ENCODE data around the gene C5orf63.
"Not testable (repeated sequence)": the region's sequence is repeated elsewhere in the genome, so short reads cannot be mapped to it uniquely, and the experiment has no call there.

The C5orf63 gene

DNA sequence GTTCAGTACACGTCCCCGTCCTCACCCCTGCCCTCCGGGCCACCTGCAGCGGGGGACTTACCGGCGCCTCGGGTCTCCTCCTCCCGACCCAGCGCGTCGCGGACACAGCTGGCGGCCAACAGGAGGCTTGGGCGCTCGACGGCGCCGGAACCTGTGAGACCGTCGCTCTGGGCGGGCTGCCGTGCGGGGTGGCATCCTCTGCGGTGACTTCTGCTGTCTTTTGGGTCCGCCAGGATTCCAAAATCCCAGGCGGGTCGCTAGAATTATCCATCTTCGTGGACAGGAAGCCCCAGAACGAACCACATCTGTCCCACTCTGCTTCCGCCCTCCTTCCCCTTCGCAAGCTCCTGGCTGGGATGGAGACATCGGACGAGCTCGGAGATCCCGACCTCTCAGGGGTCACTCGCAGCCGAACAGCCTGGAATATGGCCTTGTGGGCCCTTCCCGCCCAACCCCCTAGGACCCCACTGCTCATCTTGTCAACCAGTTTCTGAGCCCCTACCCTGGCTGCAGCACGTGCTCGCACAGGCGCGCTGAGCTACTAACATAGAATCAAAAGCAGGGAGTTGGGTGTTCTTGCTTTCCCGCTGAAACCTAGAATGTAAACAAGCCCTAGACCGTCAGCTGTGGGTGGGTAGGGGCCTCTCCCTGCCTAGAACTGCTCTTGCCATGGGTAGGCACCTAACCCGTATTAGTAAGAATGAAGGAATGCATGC lies 42.0 kb downstream of the C5orf63 start:
- peaks cover 19% of the 10 kb centered on the region for H3K4me1 Mint-ChIP-seq
- peak overlapping the region; percentile 92 for H3K4me3 Mint-ChIP-seq
- no peaks in the 10 kb centered on the region for H3K9me3 Mint-ChIP-seq
- DNase-seq (ENCODE audit: low spot score in 2 of 2) (no peak), ATAC-seq (ENCODE audit: low read depth) (peak; percentile 5)
- H3K27me3 Mint-ChIP-seq, result no peaks in the 10 kb centered on the region
- no peaks in the 10 kb centered on the region for H3K36me3 Mint-ChIP-seq
- peak overlapping the region; percentile 83 for H3K27ac Mint-ChIP-seq

DNA sequence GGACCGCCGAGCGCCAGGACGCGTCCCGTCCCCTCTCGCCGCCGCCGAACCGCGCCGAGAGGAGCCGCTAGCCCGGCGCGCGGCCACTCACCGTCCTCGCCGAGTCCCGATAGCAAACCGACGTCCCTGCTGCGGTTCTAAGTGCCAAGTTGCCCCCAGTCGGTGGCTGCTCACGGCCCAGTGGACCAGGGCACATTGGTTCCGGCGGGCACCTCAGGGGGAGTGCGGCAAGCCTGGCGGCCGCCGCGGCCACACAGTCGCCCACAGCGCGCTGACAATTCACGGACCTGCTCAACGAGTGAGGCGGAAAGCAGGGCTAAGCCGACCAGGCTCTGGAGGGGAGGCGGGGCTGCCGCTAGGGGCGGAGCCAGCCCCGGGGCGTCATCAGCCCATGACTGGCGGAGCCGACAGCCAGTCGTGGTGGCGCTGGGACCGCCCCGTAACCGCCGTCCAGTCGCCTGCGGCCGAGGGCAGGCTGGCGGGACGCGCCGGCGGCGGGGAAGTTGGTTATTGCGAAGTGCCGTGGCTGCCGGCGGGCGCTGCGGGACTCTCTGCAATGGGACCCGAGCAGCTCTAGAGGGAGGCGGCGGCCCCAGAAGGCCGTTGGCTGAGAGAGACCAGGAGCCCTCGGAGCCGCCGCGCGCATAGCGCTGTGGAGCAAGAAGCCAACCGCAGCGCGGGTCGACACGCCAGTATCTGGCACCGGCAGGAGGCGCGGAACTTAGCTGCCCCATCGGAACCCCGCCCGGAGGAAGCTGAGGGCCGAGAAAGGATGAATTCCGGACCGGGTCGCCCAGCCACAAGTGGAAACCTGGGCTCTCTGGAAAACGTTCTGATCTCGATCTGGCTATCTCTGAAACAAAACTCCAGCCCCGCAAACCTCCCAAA lies 42.8 kb downstream of the C5orf63 start, which contains the start of gene MARCHF3:
MARCHF3 (minus strand) TSS at position 300 of the 888 bp plus-strand sequence. CDS start 112,387 bp downstream, outside the sequence.
- H3K27ac Mint-ChIP-seq, result peak within 1 kb of the TSS; percentile 83
- no peaks in the 10 kb centered on the region for H3K36me3 Mint-ChIP-seq
- no peaks in the 10 kb centered on the region for H3K27me3 Mint-ChIP-seq
- no peaks in the 10 kb centered on the region for H3K9me3 Mint-ChIP-seq
- H3K4me3 Mint-ChIP-seq, result peak within 1 kb of the TSS; percentile 92
- DNase-seq (ENCODE audit: low spot score in 2 of 2) (peak; percentile 96 to 97), ATAC-seq (ENCODE audit: low read depth) (peak; percentile 90)
- H3K4me1 Mint-ChIP-seq, result peaks cover 22% of the 10 kb centered on the region

DNA sequence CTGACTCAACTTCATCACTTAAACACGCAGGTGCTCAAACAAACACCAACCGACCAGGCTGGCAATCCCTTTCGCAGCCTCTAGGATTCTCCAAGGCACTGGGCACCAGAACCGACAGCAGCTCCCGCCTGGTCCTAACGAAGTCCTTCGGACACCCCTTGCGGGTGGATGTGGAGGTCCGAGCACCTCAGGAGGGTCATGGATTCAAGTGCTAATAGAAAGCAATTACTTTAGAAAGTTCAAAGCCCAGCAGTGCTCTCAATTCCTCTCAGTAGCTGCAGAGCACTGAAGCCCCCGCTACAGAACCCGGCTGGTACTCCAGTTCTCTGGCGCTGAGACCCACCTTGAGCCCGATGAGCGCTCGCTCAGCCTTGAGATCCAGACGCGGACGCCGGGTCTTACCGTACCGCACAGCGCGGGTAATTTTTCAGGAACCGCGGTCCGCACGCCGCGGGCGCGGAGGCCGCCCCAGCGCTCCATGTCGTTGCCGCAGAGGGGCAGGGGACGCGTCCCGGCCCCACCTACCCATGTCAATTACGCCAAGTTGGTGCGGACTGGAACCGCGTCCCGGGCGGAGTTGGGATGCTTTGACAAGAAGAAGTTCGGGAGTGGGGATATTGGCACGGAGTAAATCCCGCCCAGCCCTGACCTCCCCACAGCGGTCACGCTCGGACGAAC lies 43.6 kb downstream of the C5orf63 start:
- Mint-ChIP-seq H3K4me1 (peaks cover 23% of the 10 kb centered on the region), H3K36me3 (no peaks in the 10 kb centered on the region), H3K27ac (peak overlapping the region; percentile 83), H3K27me3 (no peaks in the 10 kb centered on the region), H3K9me3 (no peaks in the 10 kb centered on the region), H3K4me3 (peak overlapping the region; percentile 92)
- DNase-seq (ENCODE audit: low spot score in 2 of 2) (peak; percentile 30 to 56), ATAC-seq (ENCODE audit: low read depth) (peak; percentile 4)

DNA sequence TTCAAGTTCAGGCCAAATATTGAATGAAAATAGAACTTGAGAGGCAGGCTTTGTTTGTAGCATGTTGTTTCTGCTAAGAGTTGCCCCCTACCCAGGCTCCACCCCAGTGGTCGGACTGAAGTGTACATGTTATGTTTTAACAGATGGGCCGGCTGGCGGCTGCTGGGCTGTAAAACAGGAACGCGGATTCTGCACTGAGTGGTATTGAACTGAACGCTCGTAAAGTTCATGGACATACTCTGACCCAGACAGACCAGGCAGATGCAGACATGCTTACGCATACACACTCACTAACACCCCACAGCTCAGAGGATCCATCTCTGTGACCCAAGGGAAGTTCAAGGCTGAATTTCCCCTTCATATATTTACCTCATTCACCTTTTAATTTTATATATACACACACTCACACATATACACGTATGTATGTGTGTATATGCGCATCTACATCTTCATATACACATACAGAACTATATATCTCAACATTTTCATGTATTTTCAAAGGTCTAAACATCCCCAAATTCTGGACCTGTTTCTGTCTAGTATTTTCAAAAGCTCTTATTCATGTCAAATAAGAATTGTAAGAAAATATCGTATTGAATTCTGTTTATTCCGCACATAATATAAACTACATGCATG lies 44.4 kb downstream of the C5orf63 start:
- H3K4me1 Mint-ChIP-seq, result peaks cover 27% of the 10 kb centered on the region
- H3K27me3 Mint-ChIP-seq, result no peaks in the 10 kb centered on the region
- no peaks in the 10 kb centered on the region for H3K9me3 Mint-ChIP-seq
- peak overlapping the region; percentile 92 for H3K4me3 Mint-ChIP-seq
- DNase-seq (ENCODE audit: low spot score in 2 of 2) (no peak), ATAC-seq (ENCODE audit: low read depth) (no peak)
- no peaks in the 10 kb centered on the region for H3K36me3 Mint-ChIP-seq
- peak overlapping the region; percentile 7 for H3K27ac Mint-ChIP-seq

DNA sequence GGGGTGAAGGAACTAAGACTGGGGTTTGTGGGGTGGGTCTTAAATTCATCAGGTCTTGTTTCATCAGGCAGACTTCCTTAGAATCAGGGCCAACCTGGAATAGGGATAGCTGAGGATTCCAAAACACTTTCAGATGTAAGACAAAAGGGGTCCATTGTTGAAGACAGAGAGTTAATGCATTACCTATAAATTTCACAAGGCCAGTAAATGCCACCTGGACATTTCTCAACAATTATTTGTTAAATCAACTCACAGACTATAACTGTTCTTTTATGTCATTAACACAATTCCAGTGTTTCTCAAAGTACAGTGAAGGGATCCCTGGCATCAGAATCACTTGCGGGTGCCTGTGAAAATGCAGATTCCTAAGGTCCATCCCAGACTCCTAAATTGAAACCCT lies 45.8 kb downstream of the C5orf63 start:
- no peaks in the 10 kb centered on the region for H3K9me3 Mint-ChIP-seq
- H3K4me3 Mint-ChIP-seq, result no peak overlapping the region
- no peaks in the 10 kb centered on the region for H3K27me3 Mint-ChIP-seq
- H3K27ac Mint-ChIP-seq, result no peak overlapping the region
- H3K36me3 Mint-ChIP-seq, result no peaks in the 10 kb centered on the region
- DNase-seq (ENCODE audit: low spot score in 2 of 2) (no peak), ATAC-seq (ENCODE audit: low read depth) (no peak)
- H3K4me1 Mint-ChIP-seq, result peaks cover 30% of the 10 kb centered on the region

DNA sequence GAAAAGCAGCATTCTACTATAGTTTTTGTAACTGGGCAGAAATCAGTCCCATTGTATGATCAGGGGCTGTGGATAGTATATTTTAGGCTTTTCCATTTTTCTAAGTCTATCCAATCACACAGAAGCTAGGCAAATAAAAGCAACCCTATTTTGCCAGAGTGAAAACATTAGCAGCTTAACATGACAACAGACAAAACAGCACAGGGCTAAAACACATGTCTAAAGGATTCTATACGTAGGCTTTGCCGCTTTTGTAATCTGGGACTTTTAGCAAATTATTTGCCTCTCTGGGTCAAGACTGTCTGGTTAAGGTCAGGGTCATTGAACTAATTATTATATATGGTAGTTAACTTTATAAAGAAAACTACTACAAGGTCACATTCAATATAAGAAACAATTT lies 47.1 kb downstream of the C5orf63 start:
- peaks cover 32% of the 10 kb centered on the region for H3K4me1 Mint-ChIP-seq

DNA sequence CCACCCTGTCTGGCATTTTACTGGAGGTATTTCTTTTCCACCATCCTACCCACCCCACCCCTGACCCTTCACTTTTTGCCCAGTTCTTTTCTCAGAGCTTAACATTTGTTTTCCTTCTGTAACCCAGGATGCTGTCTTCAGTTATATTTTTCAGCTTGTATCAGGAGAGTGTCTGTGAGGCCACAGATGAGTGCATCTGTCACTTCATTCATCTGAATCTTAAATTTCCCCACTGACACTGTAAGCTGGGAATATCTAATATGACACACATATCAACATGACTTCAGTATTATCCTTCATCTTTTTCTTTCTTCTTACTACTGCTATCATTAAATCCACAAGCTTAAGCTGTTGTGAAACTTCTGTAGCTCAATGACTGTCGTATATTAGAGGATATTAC lies 47.8 kb downstream of the C5orf63 start:
- peaks cover 32% of the 10 kb centered on the region for H3K4me1 Mint-ChIP-seq
- H3K36me3 Mint-ChIP-seq, result no peaks in the 10 kb centered on the region
- no peaks in the 10 kb centered on the region for H3K27me3 Mint-ChIP-seq
- H3K9me3 Mint-ChIP-seq, result no peaks in the 10 kb centered on the region
- ATAC-seq (ENCODE audit: low read depth) (no peak), DNase-seq (ENCODE audit: low spot score in 2 of 2) (no peak)
- no peak overlapping the region for H3K4me3 Mint-ChIP-seq
- H3K27ac Mint-ChIP-seq, result peak overlapping the region; percentile 4

More for the DNA sequence above, 47.1 kb downstream of the C5orf63 start:
- H3K27me3 Mint-ChIP-seq, result no peaks in the 10 kb centered on the region
- no peaks in the 10 kb centered on the region for H3K9me3 Mint-ChIP-seq
- H3K27ac Mint-ChIP-seq, result peak overlapping the region; percentile 4
- no peaks in the 10 kb centered on the region for H3K36me3 Mint-ChIP-seq
- no peak overlapping the region for H3K4me3 Mint-ChIP-seq
- no peak for DNase-seq (ENCODE audit: low spot score in 2 of 2)
- ATAC-seq (ENCODE audit: low read depth), result no peak

DNA sequence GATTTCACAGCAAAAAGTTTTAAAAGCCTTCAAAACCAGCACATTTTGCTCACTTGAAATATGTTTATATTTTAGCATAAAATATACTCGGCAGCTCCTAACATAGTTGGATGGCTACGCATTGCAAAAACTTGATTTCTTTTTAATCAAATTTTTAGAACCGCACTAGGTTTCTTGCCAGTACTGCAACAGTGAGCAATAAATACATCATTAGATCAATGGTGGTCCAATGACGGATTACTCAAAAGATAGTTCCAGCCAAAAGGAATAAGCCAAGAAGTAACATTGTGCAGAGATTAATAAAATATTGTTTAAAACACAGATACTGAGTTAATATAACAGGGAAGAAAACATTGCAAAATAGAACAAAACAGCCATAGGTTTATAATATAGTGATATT lies 48.5 kb downstream of the C5orf63 start:
- no peaks in the 10 kb centered on the region for H3K9me3 Mint-ChIP-seq
- no peak overlapping the region for H3K27ac Mint-ChIP-seq
- DNase-seq (ENCODE audit: low spot score in 2 of 2) (no peak), ATAC-seq (ENCODE audit: low read depth) (no peak)
- H3K4me3 Mint-ChIP-seq, result no peak overlapping the region
- no peaks in the 10 kb centered on the region for H3K36me3 Mint-ChIP-seq
- no peaks in the 10 kb centered on the region for H3K27me3 Mint-ChIP-seq
- H3K4me1 Mint-ChIP-seq, result peaks cover 36% of the 10 kb centered on the region

DNA sequence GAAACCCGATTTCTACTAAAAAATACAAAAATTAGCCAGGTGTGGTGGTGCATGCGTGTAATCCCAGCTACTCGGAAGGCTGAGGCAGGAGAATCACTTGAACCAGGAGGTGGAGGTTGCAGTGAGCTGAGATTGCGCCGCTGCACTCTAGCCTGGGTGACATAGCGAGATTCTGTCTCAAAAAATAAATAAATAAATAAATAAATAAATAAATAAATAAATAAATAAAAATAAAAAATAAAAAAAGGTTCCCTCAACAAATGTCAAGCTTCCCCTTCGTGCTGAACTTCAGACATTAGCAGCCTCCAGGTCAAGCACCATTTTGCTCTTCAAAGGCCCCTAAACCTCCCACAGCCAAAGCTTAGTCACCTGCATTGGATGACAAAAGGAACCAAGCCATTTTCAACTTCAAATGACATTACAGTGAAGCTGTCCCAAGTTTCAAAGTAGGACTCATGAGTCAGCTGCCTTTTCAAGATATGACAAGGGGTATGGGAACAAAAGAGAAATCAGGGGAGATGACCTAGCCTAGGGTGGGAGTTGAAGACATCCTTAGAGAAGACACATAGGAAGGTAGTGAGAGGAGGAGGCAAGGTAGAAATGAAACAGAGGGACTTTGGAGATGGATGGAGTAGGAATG lies 49.6 kb downstream of the C5orf63 start:
- Mint-ChIP-seq H3K4me1 (peaks cover 32% of the 10 kb centered on the region), H3K27ac (peak overlapping the region; percentile 4)
- ATAC-seq (ENCODE audit: low read depth); H3K9me3 Mint-ChIP-seq; H3K4me3 Mint-ChIP-seq; H3K36me3 Mint-ChIP-seq; DNase-seq (ENCODE audit: low spot score in 2 of 2); H3K27me3 Mint-ChIP-seq: not testable (repeated sequence)

DNA sequence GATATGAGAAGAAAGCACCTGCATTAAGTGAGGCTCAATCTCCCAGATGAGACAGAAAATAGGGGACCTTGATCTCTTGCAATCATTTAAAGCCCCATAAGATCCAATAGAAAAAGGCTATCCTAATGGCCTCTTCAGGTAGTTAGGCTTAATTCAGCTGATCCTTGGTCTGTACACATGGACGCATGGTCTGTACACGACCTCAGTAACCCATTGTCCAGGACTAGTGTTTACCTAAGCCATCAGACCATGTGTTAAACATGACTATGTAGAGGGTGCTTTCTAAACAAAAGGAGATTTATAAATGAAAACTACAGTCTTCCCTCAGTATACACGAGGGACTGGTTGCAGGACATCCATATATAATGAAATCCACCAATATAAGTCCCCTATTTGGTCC lies 50.5 kb downstream of the C5orf63 start:
- H3K4me3 Mint-ChIP-seq, result no peak overlapping the region
- H3K9me3 Mint-ChIP-seq, result no peaks in the 10 kb centered on the region
- H3K4me1 Mint-ChIP-seq, result peaks cover 32% of the 10 kb centered on the region
- no peak overlapping the region for H3K27ac Mint-ChIP-seq
- ATAC-seq (ENCODE audit: low read depth), result no peak
- no peak for DNase-seq (ENCODE audit: low spot score in 2 of 2)
- no peaks in the 10 kb centered on the region for H3K27me3 Mint-ChIP-seq
- H3K36me3 Mint-ChIP-seq, result peaks cover 2% of the 10 kb centered on the region

DNA sequence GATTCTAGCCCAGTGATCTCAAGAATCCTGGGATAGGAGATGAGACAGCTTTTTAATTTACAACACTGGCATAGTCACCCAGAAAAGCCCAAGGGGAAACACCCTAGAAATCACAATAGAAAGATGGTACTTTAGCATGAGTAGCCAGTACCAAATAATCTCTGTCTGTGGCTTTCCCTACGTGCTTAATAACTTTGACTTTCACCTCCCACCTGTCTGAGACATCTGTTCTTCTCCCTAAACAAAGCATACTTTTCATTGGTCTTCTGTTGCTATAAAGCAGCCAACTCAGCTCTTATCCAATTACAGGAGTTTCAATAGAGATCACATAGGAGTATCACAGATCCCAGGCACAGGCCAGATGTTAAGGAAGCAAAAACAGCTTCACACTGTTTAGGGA lies 53.4 kb downstream of the C5orf63 start:
- no peaks in the 10 kb centered on the region for H3K9me3 Mint-ChIP-seq
- H3K36me3 Mint-ChIP-seq, result peaks cover 4% of the 10 kb centered on the region
- H3K27me3 Mint-ChIP-seq, result no peaks in the 10 kb centered on the region
- DNase-seq (ENCODE audit: low spot score in 2 of 2) (no peak), ATAC-seq (ENCODE audit: low read depth) (no peak)
- peak overlapping the region; percentile 73 for H3K27ac Mint-ChIP-seq
- no peak overlapping the region for H3K4me3 Mint-ChIP-seq
- peaks cover 33% of the 10 kb centered on the region for H3K4me1 Mint-ChIP-seq

DNA sequence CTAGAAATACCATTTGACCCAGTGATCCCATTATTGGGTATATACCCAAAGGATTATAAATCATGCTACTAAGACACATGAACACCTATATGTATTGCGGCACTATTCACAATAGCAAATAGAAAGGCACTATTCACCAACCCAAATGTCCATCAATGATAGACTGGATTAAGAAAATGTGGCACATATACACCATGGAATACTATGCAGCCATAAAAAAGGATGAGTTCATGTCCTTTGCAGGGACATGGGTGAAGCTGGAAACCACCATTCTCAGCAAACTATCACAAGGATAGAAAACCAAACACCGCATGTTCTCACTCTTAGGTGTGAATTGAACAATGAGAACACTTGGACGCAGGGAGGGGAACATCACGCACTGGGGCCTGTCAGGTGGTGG lies 56.6 kb downstream of the C5orf63 start:
- not testable (repeated sequence) for H3K27me3 Mint-ChIP-seq; ATAC-seq (ENCODE audit: low read depth); H3K9me3 Mint-ChIP-seq; H3K27ac Mint-ChIP-seq; DNase-seq (ENCODE audit: low spot score in 2 of 2); H3K4me3 Mint-ChIP-seq; H3K36me3 Mint-ChIP-seq
- H3K4me1 Mint-ChIP-seq, result peaks cover 41% of the 10 kb centered on the region

DNA sequence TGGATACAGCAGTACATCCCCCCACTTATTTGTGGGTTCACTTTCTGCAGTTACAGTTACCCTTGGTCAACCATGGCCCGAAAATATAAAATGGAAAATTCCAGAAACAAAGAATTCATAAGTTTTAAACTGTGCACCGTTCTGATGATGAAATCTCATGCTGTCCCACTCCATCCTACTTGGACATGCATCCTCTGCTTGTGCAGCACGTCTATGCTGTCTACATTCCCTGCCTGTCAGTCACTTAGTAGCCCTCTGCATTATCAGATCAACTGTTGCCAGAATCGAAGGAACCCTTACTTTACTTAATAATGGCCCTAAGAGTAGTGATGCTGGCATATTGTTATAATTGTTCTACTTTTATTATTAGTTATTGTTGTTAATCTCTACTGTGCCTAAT lies 57.6 kb downstream of the C5orf63 start:
- Mint-ChIP-seq H3K36me3 (peaks cover 4% of the 10 kb centered on the region), H3K27ac (no peak overlapping the region), H3K4me1 (peaks cover 38% of the 10 kb centered on the region), H3K27me3 (no peaks in the 10 kb centered on the region), H3K4me3 (no peak overlapping the region), H3K9me3 (no peaks in the 10 kb centered on the region)
- DNase-seq (ENCODE audit: low spot score in 2 of 2), result no peak
- no peak for ATAC-seq (ENCODE audit: low read depth)
